ENCODE data around the gene DHRS1.
"Not testable (repeated sequence)": the region's sequence is repeated elsewhere in the genome, so short reads cannot be mapped to it uniquely, and the experiment has no call there.

DHRS1 gene

DNA sequence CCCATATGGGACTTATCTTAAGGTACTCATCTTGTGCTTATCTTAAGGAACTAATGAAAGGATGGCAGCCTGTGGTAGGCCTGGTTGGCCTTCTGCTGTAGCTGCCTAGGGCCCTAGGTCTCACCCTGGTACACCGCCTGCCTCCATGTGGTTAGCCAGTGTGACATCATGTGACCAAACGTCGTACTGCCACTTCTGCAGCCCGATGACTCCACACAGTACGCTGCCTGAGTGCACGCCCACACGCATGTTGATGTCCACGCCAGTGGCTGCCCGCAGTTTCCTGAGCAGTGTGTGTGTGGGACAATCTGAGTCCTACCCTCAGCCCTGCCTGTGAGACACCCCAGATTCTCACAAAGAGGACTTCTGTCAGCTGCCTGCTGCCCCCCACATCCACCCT lies 30.2 kb upstream of the DHRS1 start:
- H3K79me2 ChIP-seq (ENCODE audit: control insufficient read depth, insufficient read depth, low read length) = no peaks in the 10 kb centered on the region
- peaks cover 10% of the 10 kb centered on the region for H3K27me3 ChIP-seq (ENCODE audit: insufficient read depth, low read length, poor library complexity)
- no peaks in the 10 kb centered on the region for H3K36me3 ChIP-seq (ENCODE audit: control insufficient read depth, insufficient read depth, low read length)
- H2AK5ac ChIP-seq (ENCODE audit: low read length) = no peak overlapping the region
- no peak overlapping the region for H2BK15ac ChIP-seq (replicated peaks; ENCODE audit: low read depth)
- H3K56ac ChIP-seq (ENCODE audit: low read length) = no peak overlapping the region
- no CpG with 5 or more reads among the region's 9 CpGs for WGBS (ENCODE audit: extremely low coverage, insufficient coverage, low lambda C conversion rate)
- no peak overlapping the region for H3K18ac ChIP-seq (ENCODE audit: low read length)
- H4K5ac ChIP-seq (ENCODE audit: low read length) = no peak overlapping the region
- H3K4me2 ChIP-seq (ENCODE audit: low read length) = no peak overlapping the region
- no peak overlapping the region for H4K8ac ChIP-seq (ENCODE audit: low read depth, low read length)
- H3K4me1 ChIP-seq (ENCODE audit: control insufficient read depth, low read depth, low read length) = no peaks in the 10 kb centered on the region
- H3K27ac ChIP-seq (ENCODE audit: low read depth, low read length) = no peak overlapping the region
- no peak overlapping the region for H3K23ac ChIP-seq (ENCODE audit: low read length)
- no peak overlapping the region for H2BK120ac ChIP-seq (ENCODE audit: low read depth, low read length)
- no peaks in the 10 kb centered on the region for H3K79me1 ChIP-seq (ENCODE audit: low read length)
- no peak overlapping the region for H2BK5ac ChIP-seq (ENCODE audit: low read length)
- H3K9ac ChIP-seq (ENCODE audit: low read length) = no peak overlapping the region
- no peak overlapping the region for H3K4ac ChIP-seq (ENCODE audit: low read depth, low read length)
- no peak overlapping the region for H3K4me3 ChIP-seq (ENCODE audit: low read length)
- DNase-seq = no peak

DNA sequence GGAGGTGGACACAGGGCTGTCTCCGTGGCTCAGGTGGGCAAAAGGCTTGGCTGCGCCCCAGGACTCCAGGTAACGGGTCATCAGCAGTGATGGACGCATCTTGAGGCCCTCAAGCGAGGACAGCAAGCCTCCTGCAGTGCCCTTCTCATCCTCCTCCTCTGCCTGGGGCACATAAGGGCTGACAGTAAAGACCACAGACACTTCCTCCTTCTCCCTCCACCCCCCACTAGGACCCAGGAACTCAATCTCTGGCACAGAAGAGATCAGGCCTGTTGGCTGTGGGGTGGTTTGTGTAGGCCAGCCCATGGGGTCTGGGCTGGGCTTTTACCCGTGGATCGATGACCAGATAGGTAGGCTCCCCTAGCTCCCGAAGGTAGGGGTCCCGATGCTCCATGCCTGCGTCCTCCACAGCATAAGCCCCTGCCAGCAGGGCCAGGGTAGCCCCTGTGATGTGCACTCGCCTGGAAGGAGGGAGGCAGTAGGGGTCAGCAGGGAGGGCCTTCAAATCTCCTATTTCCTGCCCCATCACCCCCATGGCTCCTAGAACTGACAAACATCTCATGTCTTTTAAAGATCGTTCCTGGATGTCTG lies 29.6 kb upstream of the DHRS1 start:
- no CpG with 5 or more reads among the region's 12 CpGs for WGBS (ENCODE audit: extremely low coverage, insufficient coverage, low lambda C conversion rate)
- Histone ChIP-seq H3K4me3 (ENCODE audit: low read length) (no peak overlapping the region), H3K79me1 (ENCODE audit: low read length) (no peaks in the 10 kb centered on the region), H3K27me3 (ENCODE audit: insufficient read depth, low read length, poor library complexity) (peaks cover 6% of the 10 kb centered on the region), H3K36me3 (ENCODE audit: control insufficient read depth, insufficient read depth, low read length) (no peaks in the 10 kb centered on the region), H4K8ac (ENCODE audit: low read depth, low read length) (no peak overlapping the region), H2AK5ac (ENCODE audit: low read length) (no peak overlapping the region), H3K79me2 (ENCODE audit: control insufficient read depth, insufficient read depth, low read length) (no peaks in the 10 kb centered on the region), H3K56ac (ENCODE audit: low read length) (no peak overlapping the region), H3K4ac (ENCODE audit: low read depth, low read length) (no peak overlapping the region), H4K5ac (ENCODE audit: low read length) (no peak overlapping the region), H3K27ac (ENCODE audit: low read depth, low read length) (no peak overlapping the region), H2BK15ac (replicated peaks; ENCODE audit: low read depth) (no peak overlapping the region), H2BK5ac (ENCODE audit: low read length) (no peak overlapping the region), H3K4me1 (ENCODE audit: control insufficient read depth, low read depth, low read length) (no peaks in the 10 kb centered on the region), H3K4me2 (ENCODE audit: low read length) (no peak overlapping the region), H3K9ac (ENCODE audit: low read length) (no peak overlapping the region), H2BK120ac (ENCODE audit: low read depth, low read length) (no peak overlapping the region), H3K23ac (ENCODE audit: low read length) (no peak overlapping the region), H3K18ac (ENCODE audit: low read length) (no peak overlapping the region)
- DNase-seq = no peak

DNA sequence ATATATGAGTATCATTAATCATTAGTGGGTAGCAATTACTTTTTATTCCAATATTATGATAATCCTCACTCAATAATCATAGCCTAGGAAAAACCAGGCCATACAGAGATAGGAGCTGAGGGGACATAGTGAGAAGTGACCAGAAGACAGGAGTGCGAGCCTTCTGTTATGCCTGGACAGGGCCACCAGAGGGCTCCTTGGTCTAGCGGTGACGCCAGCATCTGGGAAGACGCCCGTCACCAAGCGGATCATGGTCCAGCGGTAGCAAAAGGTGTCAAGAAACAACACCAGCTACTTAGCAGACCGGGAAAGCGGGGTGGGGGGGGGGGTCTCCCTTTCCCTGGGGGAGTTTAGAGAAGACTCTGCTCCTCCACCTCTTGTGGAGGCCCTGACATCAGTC lies 28.3 kb upstream of the DHRS1 start:
- H3K27ac ChIP-seq (ENCODE audit: low read depth, low read length); H3K56ac ChIP-seq (ENCODE audit: low read length); H3K79me1 ChIP-seq (ENCODE audit: low read length); H2AK5ac ChIP-seq (ENCODE audit: low read length); H3K9ac ChIP-seq (ENCODE audit: low read length); H3K4me2 ChIP-seq (ENCODE audit: low read length); H4K5ac ChIP-seq (ENCODE audit: low read length); H2BK15ac ChIP-seq (replicated peaks; ENCODE audit: low read depth); H4K8ac ChIP-seq (ENCODE audit: low read depth, low read length); H2BK120ac ChIP-seq (ENCODE audit: low read depth, low read length); H3K4ac ChIP-seq (ENCODE audit: low read depth, low read length); H3K4me3 ChIP-seq (ENCODE audit: low read length); H2BK5ac ChIP-seq (ENCODE audit: low read length); H3K27me3 ChIP-seq (ENCODE audit: insufficient read depth, low read length, poor library complexity); H3K4me1 ChIP-seq (ENCODE audit: control insufficient read depth, low read depth, low read length); H3K18ac ChIP-seq (ENCODE audit: low read length); H3K36me3 ChIP-seq (ENCODE audit: control insufficient read depth, insufficient read depth, low read length); DNase-seq; H3K79me2 ChIP-seq (ENCODE audit: control insufficient read depth, insufficient read depth, low read length); H3K23ac ChIP-seq (ENCODE audit: low read length): not testable (repeated sequence)
- no CpG with 5 or more reads among the region's 9 CpGs for WGBS (ENCODE audit: extremely low coverage, insufficient coverage, low lambda C conversion rate)

DNA sequence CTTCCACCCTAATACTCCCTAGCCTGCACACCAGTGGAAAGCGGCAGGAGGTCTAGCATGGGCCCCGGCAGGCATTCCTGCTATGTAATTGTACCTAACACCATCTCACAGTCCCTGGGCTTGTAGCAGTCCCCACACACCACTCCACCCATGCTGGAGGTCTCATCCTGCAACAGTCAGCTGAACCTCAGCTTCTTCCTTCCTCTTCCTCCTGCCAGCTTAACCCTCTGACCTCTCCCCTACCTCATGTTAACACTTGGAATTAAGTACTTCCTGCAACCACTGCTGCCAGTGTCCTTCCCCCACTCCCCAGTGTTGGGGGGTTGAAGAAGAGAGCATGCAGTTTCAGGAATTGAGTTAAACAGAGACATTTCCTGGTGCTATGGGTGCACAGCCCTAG lies 27.7 kb upstream of the DHRS1 start:
- no peak overlapping the region for H3K4ac ChIP-seq (ENCODE audit: low read depth, low read length)
- H3K27ac ChIP-seq (ENCODE audit: low read depth, low read length) = no peak overlapping the region
- H4K8ac ChIP-seq (ENCODE audit: low read depth, low read length) = no peak overlapping the region
- no peak for DNase-seq
- no peak overlapping the region for H4K5ac ChIP-seq (ENCODE audit: low read length)
- WGBS (ENCODE audit: extremely low coverage, insufficient coverage, low lambda C conversion rate) = no CpG with 5 or more reads among the region's 2 CpGs
- H3K18ac ChIP-seq (ENCODE audit: low read length) = no peak overlapping the region
- peak overlapping the region; percentile 15 for H3K56ac ChIP-seq (ENCODE audit: low read length)
- no peak overlapping the region for H2BK15ac ChIP-seq (replicated peaks; ENCODE audit: low read depth)
- no peak overlapping the region for H3K9ac ChIP-seq (ENCODE audit: low read length)
- H3K36me3 ChIP-seq (ENCODE audit: control insufficient read depth, insufficient read depth, low read length) = no peaks in the 10 kb centered on the region
- H3K4me1 ChIP-seq (ENCODE audit: control insufficient read depth, low read depth, low read length) = no peaks in the 10 kb centered on the region
- no peak overlapping the region for H2BK120ac ChIP-seq (ENCODE audit: low read depth, low read length)
- no peaks in the 10 kb centered on the region for H3K79me1 ChIP-seq (ENCODE audit: low read length)
- H3K4me3 ChIP-seq (ENCODE audit: low read length) = no peak overlapping the region
- no peaks in the 10 kb centered on the region for H3K27me3 ChIP-seq (ENCODE audit: insufficient read depth, low read length, poor library complexity)
- H2BK5ac ChIP-seq (ENCODE audit: low read length) = no peak overlapping the region
- no peak overlapping the region for H3K4me2 ChIP-seq (ENCODE audit: low read length)
- H2AK5ac ChIP-seq (ENCODE audit: low read length) = no peak overlapping the region
- no peaks in the 10 kb centered on the region for H3K79me2 ChIP-seq (ENCODE audit: control insufficient read depth, insufficient read depth, low read length)
- no peak overlapping the region for H3K23ac ChIP-seq (ENCODE audit: low read length)

DNA sequence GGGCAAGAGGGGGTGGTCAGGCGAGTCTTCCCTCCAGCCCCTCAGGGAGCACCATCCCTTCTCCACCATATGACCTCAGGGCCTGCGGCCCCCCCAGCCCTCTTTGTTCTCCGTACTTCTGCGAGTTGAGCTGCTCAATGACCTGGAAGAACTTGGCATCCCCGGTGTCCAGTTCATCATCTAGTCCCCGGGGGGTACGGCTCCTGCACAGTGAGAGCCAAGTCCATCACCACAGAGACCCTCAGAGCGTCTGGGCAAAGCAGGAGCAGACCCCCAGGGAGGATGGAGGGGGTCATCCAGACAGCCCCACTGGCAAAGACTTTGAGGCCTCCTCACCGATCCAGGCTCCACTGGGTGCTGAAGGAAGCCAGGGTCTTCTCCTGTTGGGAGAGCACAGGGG lies 26.4 kb upstream of the DHRS1 start:
- no CpG with 5 or more reads among the region's 9 CpGs for WGBS (ENCODE audit: extremely low coverage, insufficient coverage, low lambda C conversion rate)
- Histone ChIP-seq H3K27me3 (ENCODE audit: insufficient read depth, low read length, poor library complexity) (no peaks in the 10 kb centered on the region), H3K4ac (ENCODE audit: low read depth, low read length) (no peak overlapping the region)

DNA sequence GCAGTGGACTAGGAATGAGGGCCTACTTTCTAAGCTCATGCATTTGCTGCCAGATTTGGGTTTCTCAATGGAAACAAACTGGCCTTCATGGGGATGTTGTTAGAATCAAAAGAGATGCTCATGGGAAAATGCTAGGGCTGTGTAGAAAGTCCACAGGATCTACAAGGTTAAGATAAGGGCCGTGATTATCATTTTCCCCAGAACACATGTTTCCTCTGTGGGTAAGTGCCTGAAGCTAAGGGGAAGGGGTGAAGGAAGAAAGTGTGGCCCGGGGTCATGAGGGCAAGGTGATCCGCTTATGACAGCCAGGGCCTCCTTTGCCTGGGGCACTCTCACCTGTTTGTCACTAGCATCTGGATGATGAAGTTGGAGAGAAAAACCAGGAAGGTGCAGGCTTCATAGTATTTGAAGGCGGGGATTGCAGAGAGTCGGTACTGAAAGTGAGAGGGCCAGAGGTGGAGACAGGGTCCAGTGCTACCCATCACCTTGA lies 25.5 kb upstream of the DHRS1 start:
- no peak overlapping the region for H2BK15ac ChIP-seq (replicated peaks; ENCODE audit: low read depth)
- H3K4ac ChIP-seq (ENCODE audit: low read depth, low read length) = no peak overlapping the region
- H3K27me3 ChIP-seq (ENCODE audit: insufficient read depth, low read length, poor library complexity) = no peaks in the 10 kb centered on the region
- no peak for DNase-seq
- H2AK5ac ChIP-seq (ENCODE audit: low read length) = no peak overlapping the region
- H3K27ac ChIP-seq (ENCODE audit: low read depth, low read length) = no peak overlapping the region
- H4K8ac ChIP-seq (ENCODE audit: low read depth, low read length) = no peak overlapping the region
- H3K23ac ChIP-seq (ENCODE audit: low read length) = no peak overlapping the region
- H2BK120ac ChIP-seq (ENCODE audit: low read depth, low read length) = no peak overlapping the region
- H3K56ac ChIP-seq (ENCODE audit: low read length) = no peak overlapping the region
- no peaks in the 10 kb centered on the region for H3K79me2 ChIP-seq (ENCODE audit: control insufficient read depth, insufficient read depth, low read length)
- no peak overlapping the region for H4K5ac ChIP-seq (ENCODE audit: low read length)
- no peak overlapping the region for H2BK5ac ChIP-seq (ENCODE audit: low read length)
- H3K9ac ChIP-seq (ENCODE audit: low read length) = no peak overlapping the region
- H3K18ac ChIP-seq (ENCODE audit: low read length) = no peak overlapping the region
- H3K4me3 ChIP-seq (ENCODE audit: low read length) = no peak overlapping the region
- no CpG with 5 or more reads among the region's 5 CpGs for WGBS (ENCODE audit: extremely low coverage, insufficient coverage, low lambda C conversion rate)
- H3K4me1 ChIP-seq (ENCODE audit: control insufficient read depth, low read depth, low read length) = no peaks in the 10 kb centered on the region
- no peaks in the 10 kb centered on the region for H3K36me3 ChIP-seq (ENCODE audit: control insufficient read depth, insufficient read depth, low read length)
- H3K4me2 ChIP-seq (ENCODE audit: low read length) = no peak overlapping the region
- H3K79me1 ChIP-seq (ENCODE audit: low read length) = no peaks in the 10 kb centered on the region

More for the DNA sequence above, 26.4 kb upstream of the DHRS1 start:
- H3K36me3 ChIP-seq (ENCODE audit: control insufficient read depth, insufficient read depth, low read length) = no peaks in the 10 kb centered on the region
- H3K56ac ChIP-seq (ENCODE audit: low read length) = no peak overlapping the region
- H2BK120ac ChIP-seq (ENCODE audit: low read depth, low read length) = no peak overlapping the region
- H3K4me1 ChIP-seq (ENCODE audit: control insufficient read depth, low read depth, low read length) = no peaks in the 10 kb centered on the region
- no peak overlapping the region for H3K18ac ChIP-seq (ENCODE audit: low read length)
- no peak overlapping the region for H2BK15ac ChIP-seq (replicated peaks; ENCODE audit: low read depth)
- H4K5ac ChIP-seq (ENCODE audit: low read length) = no peak overlapping the region
- no peak overlapping the region for H3K27ac ChIP-seq (ENCODE audit: low read depth, low read length)
- no peak overlapping the region for H3K4me3 ChIP-seq (ENCODE audit: low read length)
- no peak overlapping the region for H3K4me2 ChIP-seq (ENCODE audit: low read length)
- H2AK5ac ChIP-seq (ENCODE audit: low read length) = no peak overlapping the region
- no peaks in the 10 kb centered on the region for H3K79me2 ChIP-seq (ENCODE audit: control insufficient read depth, insufficient read depth, low read length)
- H4K8ac ChIP-seq (ENCODE audit: low read depth, low read length) = no peak overlapping the region
- DNase-seq = no peak
- no peak overlapping the region for H3K9ac ChIP-seq (ENCODE audit: low read length)
- no peaks in the 10 kb centered on the region for H3K79me1 ChIP-seq (ENCODE audit: low read length)
- no peak overlapping the region for H3K23ac ChIP-seq (ENCODE audit: low read length)
- no peak overlapping the region for H2BK5ac ChIP-seq (ENCODE audit: low read length)
